GM18511 (cell line): ENCODE results near the gene PDE4B.
"Not testable (repeated sequence)": the region's sequence is repeated elsewhere in the genome, so short reads cannot be mapped to it uniquely, and the experiment has no call there.

ENCODE experiments used
- ATAC-seq: cut with Tn5 transposase; IDR thresholded peaks from one replicate; pipeline ENCODE4 v1.9.1; 2021; ENCODE audit warnings: mild to moderate bottlenecking, moderate library complexity; ENCODE audit not compliant: unreplicated experiment

Gene PDE4B

DNA sequence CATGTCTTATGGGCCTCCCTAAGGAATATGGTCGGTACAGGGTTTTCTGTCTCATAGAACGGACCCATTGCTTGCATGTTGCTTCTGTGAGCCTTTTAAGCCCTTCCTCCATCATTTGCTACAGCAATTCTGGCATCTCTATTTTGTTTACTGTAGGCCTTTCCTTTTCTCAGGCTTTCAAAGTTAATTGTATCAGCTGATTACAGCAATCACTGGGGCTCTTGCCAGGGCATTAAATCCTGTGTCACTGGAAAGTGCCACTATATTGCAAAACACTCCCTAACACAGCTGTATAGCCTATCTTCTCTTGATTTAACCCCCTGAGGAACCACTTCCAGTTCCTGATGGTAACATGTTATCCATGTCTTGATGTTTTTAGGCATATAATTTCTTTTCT is 156.5 kb downstream of the PDE4B start:
- no peak for ATAC-seq

DNA sequence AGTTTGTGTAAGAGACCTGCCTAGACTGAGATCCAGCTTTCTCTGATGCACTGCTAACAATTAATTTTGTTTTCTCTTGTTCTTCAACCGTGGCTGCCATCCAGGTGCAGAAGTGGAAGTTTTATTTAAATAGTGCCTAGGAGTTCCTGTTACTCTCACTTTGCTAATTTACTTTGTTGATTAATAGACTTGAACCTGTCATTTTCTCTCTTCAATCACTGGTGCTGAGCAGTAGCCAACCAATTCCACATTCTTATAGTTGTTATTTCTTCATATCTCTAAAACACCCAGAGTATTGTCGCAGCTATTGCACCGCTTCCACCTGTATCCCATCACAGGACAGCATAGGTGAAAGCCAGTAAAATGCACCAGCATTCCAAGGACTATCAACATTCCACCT is 157.2 kb downstream of the PDE4B start:
- no peak for ATAC-seq

DNA sequence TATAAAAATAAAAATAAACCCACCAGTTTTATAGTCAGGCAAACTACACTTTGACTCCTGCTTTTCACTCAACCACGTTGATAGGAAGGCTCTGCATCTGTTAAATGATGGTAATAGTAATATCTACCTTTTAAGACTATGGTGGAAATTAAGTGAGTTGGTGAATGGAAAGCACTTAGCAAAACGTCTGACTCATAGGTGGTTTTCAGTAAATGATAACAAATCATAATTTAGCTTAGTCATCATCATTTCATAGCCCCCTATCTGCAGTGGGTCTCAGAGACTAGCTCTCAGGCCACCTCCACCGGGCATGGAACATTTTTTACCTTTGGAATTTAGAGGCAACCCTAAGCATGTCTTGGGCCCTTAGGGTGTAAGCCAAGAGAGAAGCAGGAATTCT is 160.0 kb downstream of the PDE4B start:
- no peak for ATAC-seq

DNA sequence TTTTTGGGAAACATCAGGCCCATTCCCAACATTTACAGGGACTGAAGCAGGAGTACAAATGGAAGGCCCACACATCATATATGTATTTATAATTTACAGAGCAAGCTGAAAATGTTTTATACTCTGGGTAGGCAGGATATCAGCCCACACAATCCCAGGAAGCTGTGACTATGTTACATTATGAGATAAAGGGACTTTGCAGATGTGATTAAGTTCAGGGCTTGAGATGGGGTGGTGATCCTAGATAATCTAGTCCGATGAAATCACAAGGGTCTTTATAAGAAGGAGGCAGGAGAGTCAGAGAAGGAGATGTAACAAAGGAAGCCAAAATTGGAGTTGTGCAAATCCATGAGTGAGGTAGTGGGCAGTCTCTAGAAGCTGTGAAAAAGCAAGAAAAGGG is 160.5 kb downstream of the PDE4B start:
- no peak for ATAC-seq

DNA sequence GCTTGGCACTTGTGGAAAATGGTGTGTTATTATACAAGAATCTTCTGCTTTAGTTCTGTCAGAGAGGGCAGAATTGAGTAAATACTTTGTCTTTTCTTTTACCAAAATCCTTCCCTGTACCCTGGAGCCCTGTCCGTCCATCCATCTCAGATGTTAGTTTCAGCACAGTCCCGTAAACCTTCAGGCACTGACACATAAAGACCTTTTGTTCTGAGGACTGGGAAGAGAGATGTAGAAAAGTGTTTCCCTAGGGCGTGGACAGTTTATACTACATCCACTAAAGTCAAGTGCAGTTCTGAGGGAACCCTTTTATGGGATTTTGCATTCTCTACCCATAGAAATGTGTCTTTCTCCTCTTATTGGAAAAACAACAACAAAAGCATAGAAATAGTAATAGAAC is 162.4 kb downstream of the PDE4B start:
- ATAC-seq = no peak

DNA sequence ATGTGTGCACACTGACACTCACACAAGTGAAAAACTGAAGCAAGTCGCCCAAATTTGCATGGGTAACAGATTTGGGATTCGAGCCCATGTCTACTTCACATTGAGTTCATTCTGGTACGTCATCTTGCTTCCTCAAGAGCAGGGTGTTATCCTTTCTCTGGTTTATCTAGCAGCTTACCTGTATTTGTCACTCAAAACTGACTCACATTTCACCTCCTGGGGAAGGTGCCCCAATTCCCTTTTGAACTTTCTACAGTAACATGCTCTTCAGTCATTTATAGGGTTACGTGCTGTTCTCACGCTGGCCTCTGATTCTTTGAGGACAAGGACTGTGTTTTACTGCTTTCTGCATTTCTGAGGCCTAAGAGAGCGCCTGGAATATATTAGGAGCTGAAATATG is 162.8 kb downstream of the PDE4B start:
- no peak for ATAC-seq

DNA sequence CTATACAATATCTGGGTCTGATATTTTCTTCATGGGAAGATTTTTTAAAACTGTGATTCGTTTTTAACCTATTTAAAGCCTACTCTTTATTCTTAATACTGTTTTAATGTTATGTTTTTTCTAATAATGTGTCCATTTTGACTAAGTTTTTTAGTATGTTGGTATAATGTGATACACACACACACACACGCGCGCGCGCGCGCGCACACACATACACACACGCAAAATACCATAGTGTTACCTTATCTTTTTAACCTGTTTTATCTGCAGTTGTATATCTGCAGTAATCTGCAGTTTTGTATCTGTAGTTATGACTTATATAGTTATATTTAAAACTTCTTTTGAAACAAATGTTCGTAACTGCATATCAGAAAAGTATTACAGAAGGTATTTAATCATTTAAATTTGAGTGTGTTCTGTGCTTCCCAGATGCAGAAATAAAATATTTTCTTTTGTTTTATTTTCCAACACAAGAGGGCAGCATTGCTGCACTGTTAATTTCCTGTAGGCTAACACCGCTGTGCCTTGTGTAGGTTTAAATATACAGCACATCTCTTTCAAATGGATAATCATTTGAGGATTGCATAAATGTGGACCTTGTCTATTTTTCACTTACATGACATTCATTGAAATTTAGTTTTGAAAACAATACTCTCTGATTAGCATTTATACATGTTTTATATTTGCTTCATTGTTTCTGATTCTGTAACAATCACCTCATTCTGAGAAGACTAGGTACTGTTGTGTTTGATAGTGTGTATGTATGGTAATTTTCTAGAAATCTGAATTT is 166.1 kb downstream of the PDE4B start:
- ATAC-seq = peak; percentile 79

DNA sequence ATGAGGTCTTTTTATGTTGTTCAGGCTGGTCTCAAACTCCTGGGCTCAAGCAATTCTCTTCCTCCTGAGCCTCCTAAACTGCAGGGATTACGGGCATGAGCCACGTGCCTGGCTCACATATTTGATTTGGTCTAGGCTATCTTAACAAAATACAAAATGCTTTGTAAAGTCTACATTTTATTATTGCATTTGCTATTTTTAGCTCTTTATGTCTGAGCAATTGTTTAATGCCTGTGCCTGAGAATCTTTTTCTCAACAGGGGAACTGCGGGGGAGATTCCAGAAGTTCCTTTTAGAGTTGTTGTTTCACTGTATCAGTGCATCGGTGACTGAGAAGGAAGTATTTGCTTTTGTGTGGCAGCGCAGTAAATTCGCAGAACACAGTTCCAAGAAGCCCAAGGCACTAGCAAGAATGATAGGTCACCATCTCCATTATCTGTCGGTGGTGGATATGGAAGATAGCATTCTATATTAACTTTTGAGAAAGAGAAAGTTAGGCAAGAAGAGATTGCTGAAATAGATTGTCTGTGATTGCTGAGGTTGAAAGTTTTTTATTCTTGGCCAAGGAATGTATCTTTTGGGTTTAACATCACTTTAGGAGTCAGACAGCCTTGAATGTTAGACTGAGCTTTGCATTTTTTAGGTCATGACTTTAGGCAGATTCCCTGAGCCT is 167.3 kb downstream of the PDE4B start:
- ATAC-seq = no peak

DNA sequence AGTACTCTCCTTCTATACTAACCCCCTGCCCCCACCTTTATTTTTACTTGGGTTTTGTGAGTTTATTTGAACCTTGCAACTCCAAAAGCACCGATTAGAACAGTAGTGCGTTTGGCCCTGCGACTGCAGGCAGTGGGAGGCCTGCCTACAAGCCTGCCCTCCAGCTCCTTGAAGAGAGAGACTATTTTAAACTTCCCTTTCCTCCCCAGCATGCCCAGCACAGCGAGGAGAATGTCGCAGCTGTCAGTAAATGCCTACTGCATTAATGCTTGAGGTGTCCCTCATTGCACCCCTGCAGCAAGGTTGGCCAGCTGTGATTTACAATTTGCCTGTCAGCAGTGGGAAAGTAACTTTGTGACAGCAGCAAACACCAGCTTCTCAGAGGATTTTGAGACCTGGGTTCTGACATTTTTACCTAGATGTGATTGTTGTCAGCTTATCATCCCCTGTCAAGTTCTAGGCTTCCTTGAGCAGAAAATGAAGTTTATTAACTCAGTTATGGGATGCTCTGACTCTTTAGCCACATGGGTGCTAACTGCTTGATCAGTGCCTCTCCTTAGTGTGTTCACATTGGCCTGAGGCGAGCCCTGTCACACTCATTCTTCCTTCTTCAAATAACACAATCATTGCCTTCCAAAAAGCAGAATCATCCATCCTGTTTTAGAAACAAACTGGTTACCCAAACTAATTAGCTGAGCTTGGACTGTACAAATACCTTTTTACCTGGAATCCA is 170.6 kb downstream of the PDE4B start:
- ATAC-seq = no peak

DNA sequence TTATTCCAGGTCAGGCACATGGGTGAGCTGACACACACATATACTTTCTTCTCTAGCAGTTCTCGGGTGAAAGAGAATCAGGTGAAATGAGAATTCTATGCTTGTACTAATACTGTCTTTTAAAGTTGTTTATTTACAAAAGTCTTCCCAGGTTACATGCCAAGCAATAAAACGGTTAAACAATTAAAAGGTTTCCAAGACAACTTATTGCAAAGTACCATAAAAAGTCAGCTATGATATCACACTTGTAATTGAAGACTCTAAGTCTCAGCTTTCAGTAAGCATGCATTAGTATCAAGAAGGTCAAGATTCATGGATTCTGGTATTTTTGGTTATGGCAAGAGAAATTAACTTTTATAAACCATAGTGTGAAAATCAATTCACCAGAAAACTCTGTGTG is 171.4 kb downstream of the PDE4B start:
- no peak for ATAC-seq

DNA sequence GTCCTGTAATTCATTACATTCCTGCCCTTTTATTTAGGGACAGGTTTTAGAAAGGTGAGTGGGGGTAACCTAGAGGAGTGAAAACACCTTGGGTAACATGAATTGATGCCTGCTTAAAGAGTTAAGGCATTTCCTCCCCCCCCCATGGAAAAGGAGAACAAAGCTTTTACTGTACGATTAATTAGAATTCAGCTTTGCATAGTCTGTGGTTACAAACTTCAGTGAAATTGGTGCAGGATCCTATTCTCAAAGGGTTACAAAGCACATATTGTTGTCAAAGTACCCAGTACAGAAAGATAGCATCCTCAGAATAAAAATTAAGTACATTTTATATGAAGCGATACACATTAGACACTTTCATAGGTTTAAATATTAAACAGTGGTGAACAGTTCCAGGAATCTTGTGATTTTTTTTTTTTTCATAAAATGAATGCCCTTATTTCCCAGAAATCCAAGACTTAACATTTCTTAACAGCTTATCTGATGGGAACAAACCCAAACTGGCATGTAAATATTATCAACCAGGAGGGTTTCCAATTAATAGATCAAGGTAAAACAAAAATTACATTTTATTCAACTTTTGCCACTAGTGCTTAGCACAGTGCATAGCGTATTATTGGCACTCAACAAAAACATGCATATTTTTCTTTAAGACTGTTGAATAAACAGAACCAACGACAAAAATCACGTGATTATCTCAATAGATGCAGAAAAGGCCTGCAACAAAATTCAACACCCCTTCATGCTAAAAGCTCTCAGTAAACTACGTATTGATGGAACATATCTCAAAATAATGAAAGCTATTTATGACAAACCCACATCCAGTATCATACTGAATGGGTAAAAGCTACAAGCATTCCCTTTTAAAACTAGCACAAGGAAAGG is 172.7 kb downstream of the PDE4B start:
- no peak for ATAC-seq

DNA sequence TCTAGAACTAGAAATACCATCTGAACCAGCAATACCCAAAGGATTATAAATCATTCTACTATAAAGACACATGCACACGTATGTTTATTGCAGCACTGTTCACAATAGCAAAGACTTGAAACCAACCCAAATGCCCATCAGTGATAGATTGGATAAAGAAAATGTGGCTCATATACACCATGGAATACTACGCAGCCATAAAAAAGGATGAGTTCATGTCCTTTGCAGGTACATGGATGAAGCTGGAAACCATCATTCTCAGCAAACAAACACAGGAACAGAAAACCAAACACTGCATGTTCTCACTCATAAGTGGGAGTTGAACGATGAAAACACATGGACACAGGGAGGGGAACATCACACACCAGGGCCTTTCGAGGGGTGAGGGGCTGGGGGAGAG is 174.8 kb downstream of the PDE4B start:
- not testable (repeated sequence) for ATAC-seq

DNA sequence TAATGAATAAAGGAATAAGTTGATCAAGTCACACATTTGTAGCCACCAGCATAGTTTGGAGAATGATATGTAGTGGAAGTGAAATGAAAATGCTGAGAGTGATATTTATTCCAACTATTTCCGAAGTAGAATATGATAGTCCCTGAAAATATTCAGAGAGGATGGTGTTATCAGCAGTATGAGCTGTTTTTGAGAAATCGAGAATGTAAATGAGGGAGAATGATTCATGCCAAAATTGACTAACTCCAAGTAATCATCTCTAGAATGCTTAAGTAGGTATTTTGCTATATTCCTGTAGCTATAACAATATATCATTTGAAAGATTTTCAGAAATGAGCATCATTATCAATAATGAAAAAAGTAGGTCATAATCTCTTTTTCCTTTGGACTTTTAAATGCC is 178.9 kb downstream of the PDE4B start:
- no peak for ATAC-seq

DNA sequence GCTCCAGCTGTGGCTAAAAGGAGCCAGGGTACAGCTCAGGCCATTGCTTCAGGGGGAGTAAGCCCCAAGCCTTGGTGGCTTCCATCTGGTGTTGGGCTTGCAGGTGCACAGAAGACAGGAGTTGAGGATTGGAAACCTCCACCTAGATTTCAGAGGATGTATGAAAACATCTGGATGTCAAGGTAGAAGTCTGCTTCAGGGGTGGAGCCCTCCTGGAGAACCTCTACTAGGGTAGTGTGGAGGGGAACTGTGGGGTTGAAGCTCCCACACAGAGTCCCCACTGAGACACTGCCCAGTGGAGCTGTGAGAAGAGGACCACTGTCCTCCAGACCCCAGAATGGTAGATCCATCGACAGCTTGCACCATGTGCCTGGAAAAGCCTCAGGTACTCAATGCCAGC is 183.0 kb downstream of the PDE4B start:
- no peak for ATAC-seq

DNA sequence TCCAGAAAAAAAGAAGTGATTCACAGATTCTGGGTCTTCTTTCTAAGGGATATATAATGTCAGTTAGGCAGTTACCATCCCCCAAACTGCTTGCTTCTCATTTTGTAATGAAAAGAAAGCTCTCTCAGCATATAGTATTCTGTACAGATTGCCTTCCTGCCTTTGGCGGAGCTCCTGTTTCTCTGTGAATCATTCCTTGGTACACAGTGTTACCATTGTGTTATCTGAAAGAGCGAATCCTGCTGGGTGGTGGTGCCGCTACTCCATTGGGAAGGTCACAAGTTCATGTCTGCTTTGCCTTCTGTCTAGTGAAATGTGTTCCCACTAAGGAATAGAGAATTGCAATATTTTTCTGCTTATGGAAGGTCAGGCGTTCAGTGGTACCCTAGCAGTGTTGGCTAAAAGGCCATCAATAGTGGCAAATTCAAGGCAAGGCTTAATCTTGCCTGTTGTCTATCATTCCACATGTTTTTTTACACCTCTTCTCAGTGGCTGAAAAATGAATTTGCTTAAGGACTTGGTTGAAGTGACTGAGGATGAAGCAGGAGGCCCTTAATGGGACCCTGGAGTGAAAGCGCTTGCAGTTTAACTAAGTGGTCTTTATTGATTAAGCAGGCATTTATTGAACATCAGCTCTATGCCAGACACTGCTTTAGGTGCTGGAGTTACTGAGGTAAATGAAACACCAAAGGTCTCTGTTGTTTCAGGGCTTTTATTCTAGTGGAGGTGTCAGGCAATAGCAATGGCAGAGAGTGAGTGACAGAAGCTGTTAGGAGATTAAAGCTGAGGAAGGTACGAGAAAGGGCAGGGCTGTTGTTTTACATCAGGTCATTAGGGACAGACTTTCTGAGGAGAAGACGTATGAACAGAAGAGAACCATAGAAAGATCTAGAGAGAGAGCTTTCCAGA is 186.7 kb downstream of the PDE4B start:
- no peak for ATAC-seq

DNA sequence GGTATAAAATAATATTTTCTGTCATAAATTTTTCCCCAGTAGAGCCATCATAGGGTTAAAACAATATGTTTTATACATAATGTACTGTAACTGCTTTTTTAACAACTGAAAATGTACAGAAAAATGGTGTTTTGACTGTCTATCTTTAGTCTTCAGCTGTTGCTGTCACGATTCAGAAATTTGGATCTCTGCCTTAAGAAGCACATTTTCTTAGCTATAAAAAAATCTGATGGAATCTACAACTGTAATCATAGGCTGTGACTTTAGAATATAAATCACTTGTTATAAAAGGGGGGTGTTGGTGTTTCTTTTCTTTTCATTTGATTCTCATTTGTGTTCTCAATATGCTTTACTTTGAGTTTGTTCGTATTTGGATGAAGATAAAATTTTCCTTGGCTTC is 187.5 kb downstream of the PDE4B start:
- no peak for ATAC-seq

DNA sequence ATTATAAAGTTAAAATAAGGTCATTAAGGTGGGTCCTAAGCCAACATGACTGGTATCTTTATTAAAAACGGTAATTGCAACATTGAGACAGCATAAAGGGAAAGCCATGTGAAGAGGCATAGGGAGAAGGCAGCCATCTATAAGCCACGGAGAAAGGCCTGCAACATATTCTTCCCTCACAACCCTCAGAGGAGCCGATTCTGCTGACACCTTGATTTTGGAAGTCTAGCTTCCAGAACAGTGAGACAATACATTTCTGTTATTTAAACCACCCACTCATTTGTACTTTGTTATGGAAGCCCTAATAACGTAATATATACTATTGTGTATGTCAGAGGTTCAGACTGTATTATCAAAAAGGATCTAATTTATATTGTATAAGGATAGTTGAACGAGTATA is 190.8 kb downstream of the PDE4B start:
- ATAC-seq = no peak

DNA sequence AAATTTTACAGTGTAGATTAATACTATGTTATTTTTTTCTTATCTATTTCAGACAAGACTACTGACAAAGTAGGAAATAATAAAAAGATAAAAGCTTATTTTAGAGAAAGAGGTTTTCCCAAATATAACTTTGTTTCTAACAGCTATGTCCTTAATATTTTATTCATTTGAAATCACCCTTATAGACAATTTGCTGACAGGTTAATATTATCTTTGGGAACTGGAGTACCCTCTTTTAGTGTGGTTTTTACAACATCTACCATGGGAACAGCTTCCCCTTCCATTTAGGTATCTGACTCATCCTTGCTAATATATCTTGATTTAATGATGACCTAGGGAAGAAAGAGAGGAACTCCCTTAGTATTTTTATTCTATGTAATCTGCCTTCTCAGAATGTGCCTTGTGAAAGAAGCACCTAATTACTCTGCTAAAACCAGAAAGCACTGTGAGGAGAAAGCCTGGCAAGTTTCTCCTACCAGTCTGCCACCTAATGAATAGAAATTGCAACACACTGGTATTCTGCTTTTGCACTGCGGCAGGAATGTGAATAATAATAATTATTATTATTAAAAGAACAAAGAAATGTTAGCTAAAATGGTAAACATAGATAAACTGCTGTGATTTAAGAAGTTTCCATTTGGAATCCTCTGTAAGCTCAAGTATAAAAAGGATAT is 192.8 kb downstream of the PDE4B start:
- ATAC-seq = no peak

DNA sequence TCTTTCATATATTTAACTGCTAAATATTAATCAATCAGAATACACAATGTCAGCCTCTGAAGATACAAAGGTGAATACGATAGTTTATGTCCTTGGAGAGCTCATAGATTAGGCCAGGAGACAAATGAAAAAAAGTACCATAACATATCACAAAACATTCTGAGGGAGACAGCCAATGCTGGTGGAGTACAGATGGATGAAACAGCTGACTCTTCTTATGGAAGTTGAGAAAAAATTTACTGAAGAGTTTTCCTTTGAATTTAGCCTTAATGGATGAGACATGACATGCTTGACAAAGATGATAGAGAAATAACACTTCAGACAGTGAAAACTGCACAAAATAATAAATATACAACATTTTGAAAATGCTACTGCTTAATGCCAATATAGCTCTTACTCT is 193.5 kb downstream of the PDE4B start:
- no peak for ATAC-seq
